GM18517 (cell line): ENCODE measurements around the gene RGS8.

Source experiments
- ATAC-seq: cut with Tn5 transposase; IDR thresholded peaks from one replicate; pipeline ENCODE4 v1.9.1; 2021; ENCODE audit warnings: mild to moderate bottlenecking, moderate library complexity; ENCODE audit not compliant: unreplicated experiment

RGS8 gene

GRCh38 chr1:182644886-182645285 lies 39.5 kb downstream of the RGS8 start:
- ATAC-seq: no peak

- ATAC-seq: no peak
These were observed 40.7 kb downstream of the RGS8 start for GRCh38 chr1:182643699-182644098.

GRCh38 chr1:182642461-182642860 lies 41.9 kb downstream of the RGS8 start:
- no peak for ATAC-seq

- ATAC-seq: no peak
These were observed 42.8 kb downstream of the RGS8 start for GRCh38 chr1:182641561-182641960.

GRCh38 chr1:182639330-182639729 lies 45.1 kb downstream of the RGS8 start:
- no peak for ATAC-seq

GRCh38 chr1:182637769-182638168 lies 46.6 kb downstream of the RGS8 start:
- ATAC-seq: no peak

GRCh38 chr1:182635871-182636270 lies 48.5 kb downstream of the RGS8 start:
- no peak for ATAC-seq
